ENCODE measurements around the gene VPS13D. TPM values are rescaled to one million over a fixed set of nuclear protein-coding genes. Genes with fewer than 3 reads are reported as not detected.
A peak's percentile ranks its signal among the peaks of the same experiment; 100 is the strongest.
"Not testable (repeated sequence)": the region's sequence is repeated elsewhere in the genome, so short reads cannot be mapped to it uniquely, and the experiment has no call there.

The VPS13D gene
- total RNA-seq, 4 donors from 2014 or later, result 60.9 to 91.6 (median 71.6) TPM

DNA sequence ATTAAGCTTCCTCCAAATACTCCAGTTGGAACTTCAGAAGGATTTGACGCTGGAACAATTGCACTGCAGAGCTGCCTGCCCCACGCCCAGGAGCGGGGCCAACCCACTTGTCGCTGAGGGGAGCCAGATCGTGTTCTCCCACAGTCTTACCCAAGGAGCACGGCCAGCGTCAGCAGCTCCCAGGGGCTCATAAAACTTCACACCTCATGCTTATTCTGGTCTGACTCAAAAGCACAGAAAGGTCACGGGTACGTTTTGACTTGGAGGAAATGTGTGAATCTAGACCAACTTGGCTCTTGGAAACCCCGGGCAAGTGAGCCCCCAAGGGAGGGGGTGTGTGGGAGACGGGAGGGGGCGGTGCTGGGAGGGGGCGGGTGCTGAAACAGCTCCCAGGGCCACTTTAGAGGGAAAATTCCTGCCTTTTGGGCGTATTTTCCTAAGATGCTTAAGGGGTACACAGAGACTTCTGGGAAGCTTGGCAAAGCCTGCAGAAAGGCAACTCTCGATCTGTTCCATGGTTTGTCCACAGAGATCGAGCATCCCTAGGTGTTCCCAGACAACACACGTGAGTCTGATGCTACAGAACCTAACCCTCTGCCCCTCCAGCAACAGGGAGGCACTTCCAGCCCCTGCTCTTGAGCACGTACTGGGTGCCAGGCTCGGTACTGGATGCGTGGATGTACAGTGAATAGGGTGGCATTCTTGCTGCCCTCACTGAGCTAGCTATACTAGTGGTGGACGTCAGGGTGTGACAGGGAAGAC lies 289.3 kb downstream of the VPS13D start:
- TF ChIP-seq, protein P1, sequence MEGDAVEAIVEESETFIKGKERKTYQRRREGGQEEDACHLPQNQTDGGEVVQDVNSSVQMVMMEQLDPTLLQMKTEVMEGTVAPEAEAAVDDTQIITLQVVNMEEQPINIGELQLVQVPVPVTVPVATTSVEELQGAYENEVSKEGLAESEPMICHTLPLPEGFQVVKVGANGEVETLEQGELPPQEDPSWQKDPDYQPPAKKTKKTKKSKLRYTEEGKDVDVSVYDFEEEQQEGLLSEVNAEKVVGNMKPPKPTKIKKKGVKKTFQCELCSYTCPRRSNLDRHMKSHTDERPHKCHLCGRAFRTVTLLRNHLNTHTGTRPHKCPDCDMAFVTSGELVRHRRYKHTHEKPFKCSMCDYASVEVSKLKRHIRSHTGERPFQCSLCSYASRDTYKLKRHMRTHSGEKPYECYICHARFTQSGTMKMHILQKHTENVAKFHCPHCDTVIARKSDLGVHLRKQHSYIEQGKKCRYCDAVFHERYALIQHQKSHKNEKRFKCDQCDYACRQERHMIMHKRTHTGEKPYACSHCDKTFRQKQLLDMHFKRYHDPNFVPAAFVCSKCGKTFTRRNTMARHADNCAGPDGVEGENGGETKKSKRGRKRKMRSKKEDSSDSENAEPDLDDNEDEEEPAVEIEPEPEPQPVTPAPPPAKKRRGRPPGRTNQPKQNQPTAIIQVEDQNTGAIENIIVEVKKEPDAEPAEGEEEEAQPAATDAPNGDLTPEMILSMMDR (IDR thresholded peaks at IDR 0.05 in 4 of 5, conservative IDR thresholded peaks at IDR 0.05 in 1 of 5), result no peak
- no peak for TF ChIP-seq POLR2A (IDR thresholded peaks at IDR 0.05)
- Histone ChIP-seq H3K4me3 (no peak overlapping the region), H3K9me3 (no peaks in the 10 kb centered on the region), H3K4me1 (peaks cover 15 to 19% of the 10 kb centered on the region in 2 donors), H3K27ac (peak overlapping the region in 3 of 4 donors; percentile 17 to 41 (median 40)), H3K27me3 (no peaks in the 10 kb centered on the region), H3K36me3 (no peaks in the 10 kb centered on the region)
- in situ Hi-C loops (cut with MboI; ENCODE audit: low sequenced_read_pairs in 4 of 4) (no loop called here), intact Hi-C loops (cut with DNase I; ENCODE audit: low total_unique reads) (no loop called here)
- peak; percentile 53 to 85 for ATAC-seq
- DNase-seq, result peak; percentile 52 to 81

DNA sequence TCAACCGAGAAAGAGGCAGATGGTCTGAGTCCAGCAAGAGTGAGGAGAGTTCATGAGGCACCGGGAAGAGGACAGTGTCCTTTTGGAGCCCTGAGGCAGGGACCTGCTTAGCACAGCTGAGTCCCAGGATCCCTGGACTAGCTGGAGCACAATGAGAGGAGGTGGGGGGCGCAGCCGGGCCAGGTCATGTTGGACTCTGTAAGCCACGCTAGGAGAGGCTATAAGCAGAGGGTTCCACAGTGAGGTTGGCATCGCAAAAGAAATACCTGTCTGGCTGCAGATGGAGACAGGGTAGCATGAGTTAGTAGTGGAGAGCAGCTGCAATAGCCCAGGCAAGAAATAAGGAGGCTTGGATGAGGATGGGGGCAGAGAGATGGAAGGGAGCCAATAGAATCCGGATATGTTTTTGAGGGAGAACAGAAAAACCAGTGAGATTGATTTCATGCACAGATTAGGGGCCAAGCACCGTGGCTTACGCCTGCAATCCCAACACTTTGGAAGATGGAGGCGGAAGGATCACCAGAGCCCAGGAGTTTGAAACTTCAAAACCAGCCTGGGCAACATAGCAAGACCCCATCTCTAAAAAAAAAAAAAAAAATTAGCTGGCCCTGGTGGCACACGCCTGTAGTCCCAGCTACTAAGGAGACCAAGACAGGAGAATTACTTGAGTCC lies 290.0 kb downstream of the VPS13D start:
- H3K9me3 ChIP-seq, result no peaks in the 10 kb centered on the region
- peak overlapping the region in 3 of 4 donors; percentile 17 to 41 (median 40) for H3K27ac ChIP-seq
- no peak overlapping the region for H3K4me3 ChIP-seq
- no peaks in the 10 kb centered on the region for H3K27me3 ChIP-seq
- peaks cover 13% of the 10 kb centered on the region in 2 donors for H3K4me1 ChIP-seq
- in situ Hi-C loops (cut with MboI; ENCODE audit: low sequenced_read_pairs in 4 of 4) (no loop called here), intact Hi-C loops (cut with DNase I; ENCODE audit: low total_unique reads) (no loop called here)
- ATAC-seq, result peak; percentile 18 to 34
- no peaks in the 10 kb centered on the region for H3K36me3 ChIP-seq
- TF ChIP-seq, protein P1 (IDR thresholded peaks at IDR 0.05 in 4 of 5, conservative IDR thresholded peaks at IDR 0.05 in 1 of 5), result no peak
- no peak for TF ChIP-seq POLR2A (IDR thresholded peaks at IDR 0.05)
- DNase-seq, result no peak

DNA sequence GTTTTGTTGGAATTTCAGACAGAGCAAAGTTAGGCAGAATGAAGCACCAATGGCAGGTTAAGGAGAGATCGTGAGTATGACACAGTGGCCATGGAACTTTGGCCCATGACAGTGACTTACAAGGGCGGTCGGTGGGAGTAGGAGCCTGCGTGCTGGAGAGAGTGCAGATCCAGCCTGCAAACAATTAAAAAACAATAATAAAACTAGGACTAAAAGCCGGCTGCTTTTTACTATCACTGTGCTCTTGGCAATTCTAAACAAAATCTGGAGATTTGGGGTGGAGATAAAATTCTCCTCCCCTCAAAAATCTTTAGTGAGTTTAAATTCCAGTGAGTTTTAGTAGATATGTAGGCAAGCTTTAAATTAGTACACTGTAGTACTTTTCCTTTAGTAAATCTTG lies 291.3 kb downstream of the VPS13D start:
- ATAC-seq, result no peak
- no peak overlapping the region for H3K4me3 ChIP-seq
- in situ Hi-C loops (cut with MboI; ENCODE audit: low sequenced_read_pairs in 4 of 4) (no loop called here), intact Hi-C loops (cut with DNase I; ENCODE audit: low total_unique reads) (no loop called here)
- TF ChIP-seq, protein P1 (IDR thresholded peaks at IDR 0.05 in 4 of 5, conservative IDR thresholded peaks at IDR 0.05 in 1 of 5), result no peak
- no peak for TF ChIP-seq POLR2A (IDR thresholded peaks at IDR 0.05)
- H3K4me1 ChIP-seq, result peaks cover 21 to 23% of the 10 kb centered on the region in 2 donors
- DNase-seq, result no peak
- H3K36me3 ChIP-seq, result no peaks in the 10 kb centered on the region
- no peaks in the 10 kb centered on the region for H3K27me3 ChIP-seq
- no peaks in the 10 kb centered on the region for H3K9me3 ChIP-seq
- no peak overlapping the region for H3K27ac ChIP-seq

DNA sequence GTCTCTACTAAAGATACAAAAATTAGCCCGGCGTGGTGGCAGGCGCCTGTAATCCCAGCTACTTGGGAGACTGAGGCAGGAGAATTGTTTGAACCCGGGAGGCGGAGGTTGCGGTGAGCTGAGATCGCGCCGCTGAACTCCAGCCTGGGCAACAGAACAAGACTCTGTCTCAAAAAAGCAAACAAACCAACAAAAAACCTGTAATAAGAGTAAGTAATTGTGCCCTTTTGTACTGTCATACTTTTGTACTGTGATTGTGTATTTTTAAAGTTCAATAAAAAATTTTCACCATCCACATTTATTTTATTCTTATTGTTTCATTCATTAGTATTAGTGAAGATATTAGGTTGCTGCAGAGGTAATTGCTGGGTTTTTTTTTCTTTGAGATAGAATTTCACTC lies 292.9 kb downstream of the VPS13D start:
- in situ Hi-C loops (cut with MboI; ENCODE audit: low sequenced_read_pairs in 4 of 4); H3K36me3 ChIP-seq: not testable (repeated sequence)

DNA sequence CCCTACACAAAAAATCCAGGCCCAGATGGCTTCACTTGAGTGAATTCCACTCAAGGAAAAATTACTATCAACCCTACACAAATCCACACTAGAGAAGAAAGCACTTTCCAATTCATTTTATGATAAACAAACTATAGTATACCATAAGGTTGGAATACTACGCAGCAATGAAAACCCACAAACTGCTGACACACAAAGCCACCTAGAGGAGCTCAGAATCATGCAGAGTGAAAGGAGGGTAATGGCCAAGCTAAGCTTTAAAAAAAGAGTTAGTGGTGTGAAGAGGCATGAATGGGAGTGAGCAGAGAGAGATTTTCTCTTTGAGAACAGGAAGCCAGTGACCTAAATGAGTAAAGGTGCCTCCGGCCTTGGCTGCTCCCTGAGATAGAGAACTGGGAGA lies 294.4 kb downstream of the VPS13D start:
- Histone ChIP-seq H3K4me3 (no peak overlapping the region), H3K36me3 (no peaks in the 10 kb centered on the region), H3K27me3 (no peaks in the 10 kb centered on the region), H3K27ac (peak overlapping the region; percentile 11 to 80 (median 74)), H3K4me1 (peaks cover 17 to 21% of the 10 kb centered on the region in 2 donors), H3K9me3 (no peaks in the 10 kb centered on the region)
- intact Hi-C loops (cut with DNase I; ENCODE audit: low total_unique reads) (no loop called here), in situ Hi-C loops (cut with MboI; ENCODE audit: low sequenced_read_pairs in 4 of 4) (no loop called here)
- ATAC-seq (no peak), DNase-seq (no peak)
- TF ChIP-seq, protein P1 (IDR thresholded peaks at IDR 0.05 in 4 of 5, conservative IDR thresholded peaks at IDR 0.05 in 1 of 5), result no peak
- no peak for TF ChIP-seq POLR2A (IDR thresholded peaks at IDR 0.05)

More for the DNA sequence above, 292.9 kb downstream of the VPS13D start:
- intact Hi-C loops (cut with DNase I; ENCODE audit: low total_unique reads); DNase-seq; H3K27me3 ChIP-seq; H3K27ac ChIP-seq; ATAC-seq; H3K9me3 ChIP-seq; H3K4me3 ChIP-seq: not testable (repeated sequence)
- peaks cover 21 to 23% of the 10 kb centered on the region in 2 donors for H3K4me1 ChIP-seq
